Breast epithelium (tissue), 4 donors: ENCODE data around the gene PHACTR1. TPM values are rescaled to one million over a fixed set of nuclear protein-coding genes. Genes with fewer than 3 reads are reported as not detected.

ENCODE experiments used
- DNase-seq, 2 donors: peaks; one replicate each; pipeline ENCODE4 v3.0.0-alpha.2; 2019; ENCODE audit warnings: low spot score in 2 of 2
- H3K27ac ChIP-seq, 2 donors: fragments of 200-600 bp; sonication (generic) in 1 of 2; one replicate each; pipeline ENCODE4 v1.5.1; 2016 to 2019; ENCODE audit warnings: mild to moderate bottlenecking in 1 of 2
- H3K27me3 ChIP-seq, 2 donors: fragments of 200-600 bp; sonication (generic) in 1 of 2; one replicate each; pipeline versions ENCODE4 v1.5.1 to v1.6.0; 2017 to 2019; ENCODE audit warnings: control low read depth in 1 of 2, mild to moderate bottlenecking in 1 of 2
- H3K36me3 ChIP-seq: fragments of 200-600 bp; one replicate; pipeline ENCODE4 v1.5.1; 2019
- H3K4me1 ChIP-seq, 2 donors: fragments of 200-600 bp; sonication (generic); one replicate each; pipeline ENCODE4 v1.5.1; 2016 to 2019; ENCODE audit warnings: control low read depth in 1 of 2
- H3K4me3 ChIP-seq, 3 donors: fragments of 200-600 bp; sonication (generic); 1 replicate in 2 of 3; 2 replicates in 1 of 3; pipeline ENCODE4 v1.5.1; 2016 to 2019; ENCODE audit warnings: mild to moderate bottlenecking in 3 of 3, moderate library complexity in 2 of 3
- H3K9me3 ChIP-seq, 2 donors: fragments of 200-600 bp; sonication (generic) in 1 of 2; one replicate each; pipeline ENCODE4 v1.5.1; 2016 to 2019; ENCODE audit warnings: control low read depth in 1 of 2
- CTCF ChIP-seq, 3 donors: fragments of 450-650 bp; IDR thresholded peaks; one replicate each; pipeline ENCODE4 v1.5.1; 2016 to 2017; ENCODE audit warnings: antibody characterized with exemption in 3 of 3, mild to moderate bottlenecking in 3 of 3, moderate library complexity in 3 of 3
- POLR2A ChIP-seq: fragments of 450-650 bp; IDR thresholded peaks from one replicate; pipeline ENCODE4 v1.6.1; 2016; ENCODE audit warnings: antibody characterized with exemption, mild to moderate bottlenecking, moderate library complexity
- POLR2AphosphoS5 ChIP-seq, 3 donors: sonication (generic); formaldehyde crosslinking; IDR thresholded peaks; one replicate each; pipeline ENCODE4 v1.6.1; 2017; ENCODE audit warnings: antibody characterized with exemption in 3 of 3
- intact Hi-C: fragments of 100-400 bp; cut with DNase I; formaldehyde crosslinking; loops from one replicate; pipeline ENCODE4 v1.15.1; 2023; ENCODE audit warnings: low total_unique reads
- total RNA-seq, 3 donors: library from RNA; depleted of rRNA; stranded (reverse); fragments of >200 nt; gene quantifications; one replicate each; pipeline ENCODE4 v1.1.0, GENCODE V29; 2016

PHACTR1 gene
- total RNA-seq, 3 donors from 2014 or later = 4.1 to 5.6 (median 4.6) TPM

GRCh38 chr6:13336553-13336952 is 620.0 kb downstream of the PHACTR1 start:
- no peaks in the 10 kb centered on the region for H3K27me3 ChIP-seq
- peak in 1 of 3 donors; percentile 50 for TF ChIP-seq POLR2AphosphoS5 (IDR thresholded peaks at IDR 0.05)
- no peak for TF ChIP-seq POLR2A
- peak; percentile 62 to 95 (median 91) for TF ChIP-seq CTCF (IDR thresholded peaks at IDR 0.05)
- no peaks in the 10 kb centered on the region for H3K36me3 ChIP-seq
- peak; percentile 81 to 83 for DNase-seq
- H3K4me1 ChIP-seq = no peaks in the 10 kb centered on the region
- no peaks in the 10 kb centered on the region for H3K9me3 ChIP-seq
- H3K27ac ChIP-seq = peak overlapping the region in 1 of 2 donors; percentile 17
- no peak overlapping the region for H3K4me3 ChIP-seq
- intact Hi-C loops = no loop called here

DNA sequence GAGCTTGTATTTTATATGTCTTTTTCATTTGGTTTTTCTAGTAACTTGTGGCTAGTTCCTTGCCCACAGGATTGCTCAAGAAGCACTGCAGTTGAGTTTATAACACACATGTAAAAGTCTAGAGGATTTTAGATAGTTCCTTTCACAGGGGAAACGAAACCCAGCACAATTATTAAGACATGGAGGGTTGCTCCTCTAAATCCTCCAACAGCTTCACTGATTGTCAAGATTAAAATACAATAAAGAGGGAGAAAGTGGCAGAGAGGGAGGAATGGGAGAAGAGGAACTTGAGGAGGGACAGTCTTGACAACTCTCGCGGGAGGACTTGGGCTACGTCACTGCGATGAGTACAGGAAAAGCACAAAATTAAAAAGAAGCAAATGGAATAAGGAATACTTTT is 621.5 kb downstream of the PHACTR1 start:
- no peak for TF ChIP-seq CTCF (IDR thresholded peaks at IDR 0.05)
- TF ChIP-seq POLR2A = no peak
- TF ChIP-seq POLR2AphosphoS5 (IDR thresholded peaks at IDR 0.05) = no peak
- no peaks in the 10 kb centered on the region for H3K4me1 ChIP-seq
- H3K36me3 ChIP-seq = no peaks in the 10 kb centered on the region
- intact Hi-C loops = no loop called here
- H3K9me3 ChIP-seq = no peaks in the 10 kb centered on the region
- DNase-seq = no peak
- no peaks in the 10 kb centered on the region for H3K27me3 ChIP-seq
- no peak overlapping the region for H3K4me3 ChIP-seq
- H3K27ac ChIP-seq = no peak overlapping the region
